NCI-H2107 treated with DMSO at 0.1 percent for 48 hours (cell line): ENCODE results near the gene ZNF45.
"Not testable (repeated sequence)": the region's sequence is repeated elsewhere in the genome, so short reads cannot be mapped to it uniquely, and the experiment has no call there.

ENCODE experiments used
- DNase-seq: peaks from one replicate; lab custom pipeline; 2025; ENCODE audit not compliant: unreplicated experiment; lab: John Stamatoyannopoulos, UW

Gene ZNF45

DNA sequence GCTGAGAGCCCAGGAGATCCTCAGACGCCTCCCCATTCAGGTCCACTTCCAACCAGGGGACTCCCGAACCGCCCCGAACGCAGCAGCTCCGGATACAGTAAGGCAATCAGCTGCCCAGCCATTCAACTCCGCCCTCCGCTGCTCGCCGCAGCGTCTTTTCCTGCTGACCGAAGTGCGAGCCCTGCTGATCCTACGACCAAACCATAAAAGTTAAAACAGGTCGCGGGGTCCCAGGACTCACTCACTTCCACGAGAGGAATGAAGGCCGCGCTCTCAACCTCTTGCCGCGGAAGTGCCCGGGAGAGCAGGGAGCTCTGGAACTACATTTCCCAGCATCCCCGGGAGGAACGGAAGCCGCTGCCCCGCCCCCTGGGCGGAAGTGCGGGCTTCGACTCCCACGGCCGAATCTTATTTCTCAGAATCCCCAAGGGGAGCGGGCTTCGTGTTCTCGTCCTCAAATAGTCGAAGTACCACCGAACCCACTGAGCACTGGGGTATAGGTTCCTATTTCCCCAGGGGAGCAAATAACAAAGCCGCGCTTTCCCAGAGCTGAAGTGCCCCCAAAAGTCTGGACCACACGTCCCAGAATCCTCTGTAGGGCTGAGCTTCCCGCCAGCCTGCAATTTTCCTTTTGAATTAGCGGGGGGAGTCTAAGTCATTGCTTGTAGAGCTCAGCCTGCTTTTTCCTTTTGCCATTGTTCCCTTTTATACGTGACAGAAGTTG lies at the start of gene ZNF45:
ZNF45 (minus strand) TSS at position 298 of the 724 bp plus-strand sequence. CDS start 13,097 bp downstream, outside the sequence.
- DNase-seq = peak; percentile 77

- DNase-seq = no peak
These were observed 49.6 kb upstream of the ZNF45 start for GRCh38 chr19:43984687-43985000.

DNA sequence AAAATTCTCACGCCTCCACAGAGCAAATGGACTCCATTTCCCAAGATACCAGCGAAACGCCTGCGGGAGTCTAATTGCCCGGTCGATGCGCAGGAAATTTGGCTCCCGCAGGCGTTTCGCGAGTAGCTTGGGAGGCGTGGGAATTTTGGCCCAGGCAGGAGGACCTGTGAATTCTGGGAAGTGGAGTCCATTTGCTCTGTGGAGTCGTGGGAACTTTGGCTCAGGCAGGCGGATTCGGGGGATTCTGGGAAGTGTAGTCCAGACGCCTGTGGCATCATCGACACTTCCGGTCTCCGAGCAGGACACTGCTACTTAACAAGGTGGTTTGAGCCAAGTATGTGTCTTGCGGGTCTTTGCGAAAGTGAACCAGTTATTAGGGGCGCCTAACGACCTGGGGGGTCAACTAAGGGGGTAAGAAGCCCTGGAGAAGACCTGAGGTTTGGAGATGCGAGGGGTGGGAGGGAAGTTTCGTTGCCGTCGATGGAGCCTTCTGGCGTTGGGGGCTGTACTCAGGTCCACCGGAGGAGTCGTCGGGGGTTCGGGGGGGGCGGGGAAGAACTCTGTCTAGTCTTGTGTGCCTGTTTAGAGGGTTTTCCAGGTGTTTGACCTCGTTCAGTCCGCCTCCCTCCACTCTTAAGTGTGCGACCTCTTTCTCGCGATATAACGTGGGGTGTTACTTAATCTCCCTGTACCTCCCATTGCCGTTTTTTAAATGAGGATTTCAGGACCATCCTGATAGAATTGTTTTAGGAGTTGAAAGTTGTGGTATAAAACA lies 49.0 kb upstream of the ZNF45 start, which contains the start of gene ZNF155:
ZNF155 (plus strand) TSS at position 277 of the 775 bp plus-strand sequence. CDS start 4,356 bp downstream, outside the sequence.
- DNase-seq = peak; percentile 68

GRCh38 chr19:43983544-43983911 lies 48.4 kb upstream of the ZNF45 start:
- DNase-seq = no peak

- no peak for DNase-seq
These were observed 41.6 kb upstream of the ZNF45 start for GRCh38 chr19:43976732-43977131.

GRCh38 chr19:43966079-43966694 lies 31.1 kb upstream of the ZNF45 start:
- no peak for DNase-seq

DNA sequence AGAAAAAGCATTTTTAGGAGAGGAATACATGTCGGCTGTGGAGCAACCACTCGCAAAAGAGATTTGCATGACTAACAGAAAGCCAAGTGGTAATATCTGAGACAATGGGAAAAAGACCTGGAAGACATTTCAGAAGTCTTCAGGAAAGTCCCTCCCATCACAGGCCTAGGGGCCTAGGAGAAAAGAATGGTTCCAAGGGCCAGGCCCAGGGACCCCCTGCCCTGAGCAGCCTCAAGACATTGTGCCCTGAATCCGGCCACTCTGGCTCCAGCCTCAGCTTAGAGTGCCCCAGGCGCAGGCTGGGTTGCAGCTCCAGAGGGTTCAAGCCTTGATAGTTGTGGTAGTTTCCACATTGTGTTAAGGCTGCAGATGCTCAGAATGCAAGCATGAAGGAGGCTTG lies 25.3 kb upstream of the ZNF45 start:
- DNase-seq = no peak

DNA sequence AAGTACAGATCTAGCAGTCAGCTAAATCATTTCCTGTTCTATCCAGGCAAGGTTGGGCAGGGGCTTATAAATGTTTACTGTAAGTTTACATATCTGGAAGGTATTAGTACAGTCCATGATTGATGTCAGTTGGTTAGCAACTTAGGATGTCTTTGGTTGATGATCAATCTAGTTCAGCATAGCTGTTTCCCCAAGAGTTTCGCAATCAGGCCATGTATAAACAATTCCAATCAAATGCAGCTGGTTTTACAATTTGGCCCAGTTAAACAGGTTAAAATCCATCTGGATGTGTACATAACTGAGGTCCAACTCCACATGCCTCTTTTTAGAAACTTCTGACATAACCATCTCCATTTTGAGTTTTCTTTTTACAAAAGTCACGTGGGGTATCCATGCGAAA lies 22.8 kb upstream of the ZNF45 start:
- DNase-seq = no peak

DNA sequence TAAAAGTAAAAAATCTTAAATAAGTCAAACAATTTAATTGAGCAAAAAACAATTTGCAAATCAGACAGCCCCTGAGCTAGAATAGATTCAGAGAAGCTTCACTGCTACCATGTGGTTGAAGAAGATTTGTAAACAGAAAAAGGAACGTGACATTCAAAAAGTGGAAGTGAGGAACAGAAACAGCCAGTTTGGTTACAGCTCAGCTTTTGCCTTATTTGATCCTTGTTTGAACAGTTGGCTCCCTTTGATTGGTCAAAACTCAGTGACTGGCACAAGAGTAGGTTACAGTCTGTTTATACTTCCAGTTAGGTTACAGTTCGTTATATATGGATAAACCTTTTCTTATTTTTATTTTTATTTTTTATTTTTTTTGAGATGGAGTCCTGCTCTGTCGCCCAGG lies 21.7 kb upstream of the ZNF45 start:
- DNase-seq = no peak

- peak; percentile 87 for DNase-seq
These were observed 16.0 kb upstream of the ZNF45 start, which contains the start of gene ZNF221 for GRCh38 chr19:43950834-43951645. TSS of gene ZNF221 (plus strand) at chr19:43951228. CDS start at chr19:43962727, 11,499 bp downstream.

- not testable (repeated sequence) for DNase-seq
These were observed 14.7 kb upstream of the ZNF45 start for GRCh38 chr19:43949803-43950202.

DNA sequence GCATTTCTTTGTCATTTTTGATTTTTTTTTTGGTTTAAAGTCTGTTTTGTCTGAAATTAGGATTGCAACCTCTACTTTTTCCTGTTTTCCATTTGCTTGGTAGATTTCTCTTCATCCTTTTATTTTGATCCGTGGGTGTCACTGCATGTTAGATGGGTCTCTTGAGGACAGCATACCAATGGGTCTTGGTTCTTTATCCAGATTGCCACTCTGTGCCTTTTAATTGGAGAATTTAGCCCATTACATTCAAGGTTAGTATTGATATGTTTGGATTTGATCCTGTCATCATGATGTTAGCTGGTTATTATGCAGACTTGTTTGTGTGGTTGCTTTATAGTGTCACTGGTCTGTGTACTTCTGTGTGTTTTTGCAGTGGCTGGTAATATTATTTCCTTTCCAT lies 12.3 kb upstream of the ZNF45 start:
- not testable (repeated sequence) for DNase-seq

- no peak for DNase-seq
These were observed 6.1 kb upstream of the ZNF45 start for GRCh38 chr19:43941209-43941608.

DNA sequence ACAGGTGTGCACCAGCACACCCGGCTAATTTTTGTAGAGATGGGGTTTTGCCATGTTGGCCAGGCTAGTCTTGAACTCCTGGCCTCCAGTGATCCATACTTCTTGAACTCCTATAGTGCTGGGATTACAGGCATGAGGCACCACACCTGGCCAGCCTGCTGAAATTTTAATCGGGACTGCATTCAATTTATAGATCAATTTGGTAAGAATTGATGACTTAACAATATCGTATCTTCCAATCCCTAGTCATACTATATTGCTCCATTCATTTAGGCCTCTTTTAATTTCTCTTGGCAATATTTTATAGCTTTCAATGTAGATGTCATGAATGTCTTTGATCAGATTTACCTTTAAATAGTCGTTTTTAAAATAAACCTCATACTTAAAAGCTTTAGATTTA lies 5.6 kb upstream of the ZNF45 start:
- no peak for DNase-seq

GRCh38 chr19:43939557-43940260 lies 4.6 kb upstream of the ZNF45 start:
- no peak for DNase-seq

DNA sequence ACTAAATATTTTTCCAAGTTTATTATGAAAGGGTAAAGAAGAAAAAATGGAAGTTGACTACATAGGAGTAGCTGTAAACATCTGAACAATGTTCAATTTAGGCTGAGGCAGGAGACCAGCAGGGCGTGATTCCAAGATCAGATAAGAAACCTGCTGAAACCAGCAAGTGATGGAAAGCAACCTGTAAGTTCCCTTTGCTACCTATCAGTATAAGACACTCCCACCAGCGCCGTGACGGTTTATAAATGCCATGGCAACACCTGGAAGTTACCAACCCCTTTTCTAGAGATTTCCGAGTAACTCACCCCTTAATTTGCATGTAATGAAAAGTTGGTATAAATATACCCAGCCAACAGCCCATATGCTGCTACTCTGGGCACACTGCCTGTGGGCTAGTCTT lies 1.1 kb upstream of the ZNF45 start:
- no peak for DNase-seq

DNA sequence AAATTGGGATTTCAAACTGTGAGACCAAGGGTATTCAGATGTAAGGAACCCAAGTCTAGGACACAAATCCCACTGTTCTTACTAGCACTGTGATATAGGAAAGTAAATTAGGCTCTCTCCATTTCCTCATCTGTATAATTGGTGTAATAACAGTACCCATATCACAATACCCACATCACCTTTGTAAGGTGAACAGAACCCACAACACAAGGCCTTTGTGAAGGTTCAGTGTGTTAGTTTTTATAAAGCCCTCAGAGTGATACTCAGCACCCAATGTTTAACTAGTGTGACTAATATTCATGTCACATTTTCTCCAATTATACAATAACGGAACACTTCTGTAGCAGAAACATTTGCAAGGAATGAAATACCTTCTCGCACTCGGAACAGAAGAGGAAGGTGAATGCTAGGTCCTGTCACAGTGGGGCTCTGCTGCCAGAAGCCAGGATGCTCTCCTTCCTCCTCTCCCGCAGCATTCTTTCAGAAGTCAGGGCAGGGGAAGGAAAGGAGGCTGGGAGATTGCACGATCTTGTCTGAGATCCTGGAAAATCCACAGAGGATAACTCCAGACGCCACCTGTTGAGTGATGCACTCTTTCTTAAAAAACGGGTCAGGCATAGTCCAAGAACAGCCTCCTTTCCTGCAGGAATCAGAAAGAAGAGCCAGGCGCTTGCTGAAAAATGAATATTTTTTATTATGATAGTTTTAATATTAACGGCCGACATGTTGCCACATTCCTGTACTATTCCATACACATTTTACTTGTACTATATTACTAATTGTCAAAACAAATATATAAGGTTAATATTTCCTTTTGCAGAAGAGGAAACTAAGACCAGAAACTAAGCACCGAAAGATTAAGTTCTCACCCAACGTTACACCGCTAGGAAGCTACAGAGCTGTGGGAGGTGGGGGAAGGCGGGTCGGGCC lies 762 bp downstream of the ZNF45 start:
- no peak for DNase-seq

- DNase-seq = no peak
These were observed 6.3 kb downstream of the ZNF45 start for GRCh38 chr19:43928820-43929219.

DNA sequence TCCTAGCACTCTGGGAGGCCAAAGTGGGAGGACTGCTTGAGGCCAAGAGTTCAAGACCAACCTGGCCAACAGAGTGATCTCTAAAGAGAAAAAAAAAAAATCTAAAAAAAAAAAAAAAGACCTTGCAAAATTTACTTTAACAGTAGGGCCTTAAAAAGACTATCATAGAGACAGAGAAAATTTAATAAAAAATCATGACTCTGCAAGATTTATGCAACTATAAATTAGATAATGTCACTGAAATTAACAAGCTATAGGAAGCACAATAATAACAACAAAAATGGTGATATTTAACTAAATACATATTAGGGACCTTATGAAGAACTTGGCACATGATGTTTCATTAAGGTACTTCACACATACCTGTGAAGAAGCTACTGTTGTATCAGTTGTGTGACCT lies 11.2 kb downstream of the ZNF45 start:
- no peak for DNase-seq
